Measurements from ENCODE around the gene SSBP2.

- TF ChIP-seq CTCF (IDR thresholded peaks at IDR 0.05), result no peak
- TF ChIP-seq POLR2A (IDR thresholded peaks at IDR 0.05), result no peak
- TF ChIP-seq POLR2AphosphoS5 (IDR thresholded peaks at IDR 0.05), result no peak
Measured at GRCh38 chr5:81773161-81773560, 22.3 kb upstream of the SSBP2 start.
